WERI-Rb-1 (cell line): ENCODE results near the gene JAZF1.

Experiments
- DNase-seq: peaks from one replicate; pipeline ENCODE4 v3.0.0-alpha.2; 2020
- H3K27ac ChIP-seq: fragments of 250-450 bp; sonication (Bioruptor Pico); 2 replicates; pipeline ENCODE4 v1.5.1; 2020; ENCODE audit warnings: mild to moderate bottlenecking, moderate library complexity
- H3K27me3 ChIP-seq: fragments of 250-450 bp; sonication (Bioruptor Pico); 2 replicates; pipeline ENCODE4 v1.5.1; 2021; ENCODE audit warnings: mild to moderate bottlenecking, low read depth, moderate library complexity; ENCODE audit not compliant: insufficient read depth, severe bottlenecking
- H3K36me3 ChIP-seq: fragments of 250-450 bp; sonication (Bioruptor Pico); 2 replicates; pipeline ENCODE4 v1.5.1; 2020; ENCODE audit warnings: mild to moderate bottlenecking, moderate library complexity
- H3K4me3 ChIP-seq: 2 replicates; pipeline ENCODE4 v1.5.1; 2011; ENCODE audit warnings: low read depth, mild to moderate bottlenecking, control low read depth, low read length
- H3K9me3 ChIP-seq: fragments of 250-450 bp; sonication (Bioruptor Pico); 2 replicates; pipeline ENCODE4 v1.5.1; 2021; ENCODE audit warnings: mild to moderate bottlenecking, moderate library complexity; ENCODE audit not compliant: severe bottlenecking
- CTCF ChIP-seq: IDR thresholded peaks from 2 replicates; pipeline ENCODE4 v1.5.1; 2011; ENCODE audit warnings: low read depth, mild to moderate bottlenecking, control low read depth, inconsistent platforms, low read length

The JAZF1 gene

GRCh38 chr7:28106321-28106829, 74.2 kb downstream of the JAZF1 start:
- Histone ChIP-seq H3K27ac (no peak overlapping the region), H3K27me3 (peaks cover 18% of the 10 kb centered on the region), H3K36me3 (no peaks in the 10 kb centered on the region), H3K4me3 (no peak overlapping the region), H3K9me3 (no peaks in the 10 kb centered on the region)
- DNase-seq: no peak
- no peak for TF ChIP-seq CTCF

- Histone ChIP-seq H3K9me3 (no peaks in the 10 kb centered on the region), H3K4me3 (no peak overlapping the region), H3K36me3 (no peaks in the 10 kb centered on the region), H3K27me3 (peaks cover 26% of the 10 kb centered on the region), H3K27ac (no peak overlapping the region)
- no peak for DNase-seq
- TF ChIP-seq CTCF: no peak
These were observed 75.4 kb downstream of the JAZF1 start for GRCh38 chr7:28105234-28105633.

- no peak overlapping the region for H3K27ac ChIP-seq
- H3K27me3 ChIP-seq: peaks cover 30% of the 10 kb centered on the region
- no peak for DNase-seq
- TF ChIP-seq CTCF: no peak
- H3K9me3 ChIP-seq: no peaks in the 10 kb centered on the region
- no peaks in the 10 kb centered on the region for H3K36me3 ChIP-seq
- no peak overlapping the region for H3K4me3 ChIP-seq
These were observed 75.8 kb downstream of the JAZF1 start for GRCh38 chr7:28104811-28105210.

GRCh38 chr7:28104041-28104541, 76.5 kb downstream of the JAZF1 start:
- DNase-seq: no peak
- Histone ChIP-seq H3K9me3 (no peaks in the 10 kb centered on the region), H3K27me3 (peaks cover 27% of the 10 kb centered on the region), H3K27ac (no peak overlapping the region), H3K36me3 (no peaks in the 10 kb centered on the region), H3K4me3 (no peak overlapping the region)
- TF ChIP-seq CTCF: no peak

DNA sequence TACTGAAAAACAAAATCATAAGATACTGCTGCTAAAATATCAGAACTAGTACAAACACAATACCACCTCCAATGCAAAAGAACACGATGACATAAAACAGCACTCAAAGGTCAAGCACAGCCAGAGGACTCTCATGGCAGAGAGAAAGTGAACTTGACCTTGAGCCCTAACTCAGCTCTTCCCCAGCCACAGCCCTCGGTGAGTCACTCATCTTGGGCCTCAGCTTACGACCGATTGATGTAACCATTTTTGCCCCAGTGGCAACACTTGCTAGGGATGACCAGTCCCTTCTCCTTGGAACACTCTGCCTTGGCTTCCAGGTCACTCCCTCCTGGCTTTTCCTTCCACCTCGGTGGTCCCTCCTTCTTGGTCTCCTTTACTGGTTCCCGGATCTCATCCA, 77.8 kb downstream of the JAZF1 start:
- no peak overlapping the region for H3K4me3 ChIP-seq
- TF ChIP-seq CTCF: no peak
- no peak for DNase-seq
- H3K9me3 ChIP-seq: no peaks in the 10 kb centered on the region
- H3K27ac ChIP-seq: no peak overlapping the region
- H3K36me3 ChIP-seq: no peaks in the 10 kb centered on the region
- H3K27me3 ChIP-seq: peaks cover 29% of the 10 kb centered on the region

DNA sequence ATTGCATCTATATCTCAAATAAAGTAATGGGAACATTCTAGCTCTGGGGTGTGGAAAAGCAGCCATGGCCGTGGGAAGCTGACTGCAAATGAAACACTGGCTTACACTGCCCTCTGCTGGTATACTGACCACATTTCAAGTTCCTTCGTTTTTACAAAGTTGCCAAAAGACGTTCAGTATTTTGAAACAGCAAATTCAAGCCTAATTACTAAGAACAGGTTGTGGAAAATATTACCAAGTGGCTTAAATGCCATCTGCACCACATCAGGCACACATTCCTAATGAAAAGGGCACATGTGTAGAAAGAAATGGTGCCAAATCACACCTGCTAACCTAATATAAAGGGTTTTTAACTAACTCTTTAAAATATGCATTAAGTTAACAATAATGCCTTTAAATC, 83.9 kb downstream of the JAZF1 start:
- peak; percentile 32 for DNase-seq

More for the DNA sequence above, 83.9 kb downstream of the JAZF1 start:
- Histone ChIP-seq H3K27ac (no peak overlapping the region), H3K27me3 (peaks cover 23% of the 10 kb centered on the region), H3K36me3 (no peaks in the 10 kb centered on the region), H3K9me3 (no peaks in the 10 kb centered on the region), H3K4me3 (no peak overlapping the region)
- peak; percentile 80 for TF ChIP-seq CTCF
